ENCODE data around the gene TMEM154.

The TMEM154 gene

DNA sequence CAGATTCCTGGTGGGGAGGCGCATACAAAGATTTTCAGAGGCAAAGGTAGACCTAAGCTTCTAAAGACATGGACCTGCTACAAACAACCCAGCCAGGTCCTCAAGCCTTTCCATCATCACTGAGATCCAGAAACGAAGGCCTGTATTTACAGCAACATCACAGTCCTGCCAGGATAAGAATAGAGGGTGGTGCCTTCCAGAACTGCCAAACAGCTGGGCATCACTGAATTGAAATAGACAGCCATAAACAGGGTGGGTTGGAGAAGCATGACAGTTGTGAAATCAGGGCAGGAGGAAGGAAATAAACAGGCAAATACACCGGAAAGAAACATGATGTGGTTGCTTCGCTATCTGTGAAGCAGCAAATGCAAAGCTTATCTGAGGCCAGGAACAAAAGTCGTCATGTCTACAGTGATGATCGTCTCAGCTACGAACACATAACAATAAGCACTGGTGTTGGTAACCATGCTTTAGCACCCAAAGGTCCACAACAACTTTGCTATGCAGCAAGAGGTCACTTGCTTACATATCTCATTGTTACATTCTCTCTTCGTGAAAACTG is 6.7 kb upstream of the TMEM154 start:
- Mint-ChIP-seq H3K36me3 (no peaks in the 10 kb centered on the region), H3K27me3 (no peaks in the 10 kb centered on the region), H3K4me3 (no peak overlapping the region), H3K27ac (no peak overlapping the region), H3K4me1 (peaks cover 35 to 46% of the 10 kb centered on the region in 2 donors), H3K9me3 (no peaks in the 10 kb centered on the region)
- ATAC-seq (replicated peaks) (no peak), DNase-seq (no peak)

GRCh38 chr4:152684587-152684986 is 4.8 kb upstream of the TMEM154 start:
- DNase-seq (no peak), ATAC-seq (replicated peaks) (peak; percentile 46 to 52)
- peak overlapping the region; percentile 66 for H3K27ac Mint-ChIP-seq
- H3K4me1 Mint-ChIP-seq, result peaks cover 33 to 50% of the 10 kb centered on the region in 2 donors
- peak overlapping the region; percentile 5 to 18 for H3K4me3 Mint-ChIP-seq
- no peaks in the 10 kb centered on the region for H3K9me3 Mint-ChIP-seq
- peaks cover 0 to 2% of the 10 kb centered on the region in 2 donors for H3K36me3 Mint-ChIP-seq
- H3K27me3 Mint-ChIP-seq, result no peaks in the 10 kb centered on the region

GRCh38 chr4:152684007-152684406 is 4.2 kb upstream of the TMEM154 start:
- H3K4me3 Mint-ChIP-seq, result peak overlapping the region; percentile 39 to 72
- peaks cover 0 to 2% of the 10 kb centered on the region in 2 donors for H3K36me3 Mint-ChIP-seq
- peak; percentile 46 for DNase-seq
- H3K27ac Mint-ChIP-seq, result peak overlapping the region; percentile 86
- peak; percentile 88 to 89 for ATAC-seq (replicated peaks)
- no peaks in the 10 kb centered on the region for H3K9me3 Mint-ChIP-seq
- H3K4me1 Mint-ChIP-seq, result peaks cover 33 to 51% of the 10 kb centered on the region in 2 donors
- H3K27me3 Mint-ChIP-seq, result no peaks in the 10 kb centered on the region

GRCh38 chr4:152682143-152682941 is 2.5 kb upstream of the TMEM154 start:
- Mint-ChIP-seq H3K36me3 (peaks cover 5% of the 10 kb centered on the region in 2 donors), H3K27ac (peak overlapping the region; percentile 6), H3K4me3 (no peak overlapping the region), H3K27me3 (no peaks in the 10 kb centered on the region), H3K9me3 (no peaks in the 10 kb centered on the region), H3K4me1 (peaks cover 44 to 66% of the 10 kb centered on the region in 2 donors)
- no peak for DNase-seq
- no peak for ATAC-seq (replicated peaks)

GRCh38 chr4:152680988-152681603 is 1.3 kb upstream of the TMEM154 start:
- ATAC-seq (replicated peaks) (no peak), DNase-seq (no peak)
- Mint-ChIP-seq H3K27ac (no peak overlapping the region), H3K36me3 (peaks cover 5 to 6% of the 10 kb centered on the region in 2 donors), H3K4me3 (no peak overlapping the region), H3K9me3 (no peaks in the 10 kb centered on the region), H3K4me1 (peaks cover 47 to 78% of the 10 kb centered on the region in 2 donors), H3K27me3 (no peaks in the 10 kb centered on the region)

DNA sequence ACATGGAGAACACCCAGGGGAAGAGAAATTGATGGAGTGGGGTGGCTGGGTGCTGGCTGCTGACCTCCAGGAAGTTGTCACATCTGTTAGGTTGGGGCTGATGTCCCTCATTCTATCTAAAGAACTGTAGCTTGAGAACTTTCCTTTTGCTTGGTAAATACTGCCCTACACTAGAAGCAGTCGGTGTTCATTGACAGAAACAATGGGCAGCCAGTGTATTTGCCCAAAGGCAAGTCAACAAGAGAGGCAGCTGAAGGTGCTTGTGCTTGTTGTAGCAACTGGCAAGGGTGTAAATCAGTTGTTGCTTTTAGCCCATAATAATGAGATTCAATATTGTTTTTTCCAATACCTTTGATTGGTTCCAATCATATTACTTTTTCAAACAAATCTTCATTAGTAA is 956 bp downstream of the TMEM154 start:
- peaks cover 9 to 17% of the 10 kb centered on the region in 2 donors for H3K36me3 Mint-ChIP-seq
- no peaks in the 10 kb centered on the region for H3K27me3 Mint-ChIP-seq
- peaks cover 50 to 86% of the 10 kb centered on the region in 2 donors for H3K4me1 Mint-ChIP-seq
- DNase-seq, result no peak
- no peak for ATAC-seq (replicated peaks)
- peak overlapping the region; percentile 89 to 98 for H3K4me3 Mint-ChIP-seq
- H3K27ac Mint-ChIP-seq, result peak overlapping the region; percentile 27
- no peaks in the 10 kb centered on the region for H3K9me3 Mint-ChIP-seq

DNA sequence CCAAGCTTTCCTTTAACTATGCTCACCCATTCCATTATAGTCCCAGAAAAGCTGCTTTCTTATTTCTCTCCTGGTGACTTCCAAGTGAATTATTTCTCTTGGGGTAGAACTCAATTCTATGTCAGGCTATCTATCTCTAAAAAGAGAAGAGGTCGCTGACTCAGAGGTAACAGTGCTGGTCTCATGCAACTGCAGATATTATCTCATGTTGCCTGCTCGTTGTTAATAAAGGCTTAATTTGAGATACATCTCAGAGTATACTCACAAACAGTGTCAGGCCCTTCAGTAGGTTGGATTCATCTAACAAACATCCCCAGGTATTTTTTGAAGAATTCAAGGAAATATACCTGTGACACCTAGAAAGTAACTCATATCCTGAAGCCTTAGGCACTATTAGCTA is 2.7 kb downstream of the TMEM154 start:
- Mint-ChIP-seq H3K27me3 (no peaks in the 10 kb centered on the region), H3K27ac (peak overlapping the region; percentile 68), H3K36me3 (peaks cover 13 to 21% of the 10 kb centered on the region in 2 donors), H3K9me3 (no peaks in the 10 kb centered on the region), H3K4me1 (peaks cover 38 to 74% of the 10 kb centered on the region in 2 donors), H3K4me3 (peak overlapping the region; percentile 74 to 80)
- no peak for DNase-seq
- no peak for ATAC-seq (replicated peaks)

- peak overlapping the region; percentile 93 for H3K27ac Mint-ChIP-seq
- H3K4me1 Mint-ChIP-seq, result peaks cover 42 to 79% of the 10 kb centered on the region in 2 donors
- peak overlapping the region; percentile 74 to 80 for H3K4me3 Mint-ChIP-seq
Observed at GRCh38 chr4:152676052-152676854, 3.5 kb downstream of the TMEM154 start.

DNA sequence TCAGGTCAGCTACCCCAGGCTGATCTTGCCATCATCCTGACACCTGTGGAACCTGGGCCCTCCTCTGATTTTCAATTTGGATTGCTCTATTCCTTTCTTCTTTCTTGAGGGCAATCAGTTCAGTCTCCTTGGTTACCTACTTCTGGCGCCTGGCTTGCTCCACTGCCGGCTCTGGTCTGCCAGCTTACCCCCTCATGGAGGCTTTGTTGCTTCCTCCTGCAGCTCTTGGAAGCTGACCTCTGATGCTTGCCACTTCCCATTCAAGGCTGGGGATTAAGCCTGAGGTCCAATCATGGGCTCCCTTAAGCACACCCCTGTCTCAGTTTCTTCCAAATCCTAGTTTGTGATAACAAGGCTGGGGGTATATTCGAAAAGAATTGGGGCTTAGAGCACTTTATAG is 5.4 kb downstream of the TMEM154 start:
- peaks cover 42 to 69% of the 10 kb centered on the region in 2 donors for H3K4me1 Mint-ChIP-seq
- peaks cover 0 to 4% of the 10 kb centered on the region in 2 donors for H3K9me3 Mint-ChIP-seq
- peak overlapping the region; percentile 70 for H3K27ac Mint-ChIP-seq
- ATAC-seq (replicated peaks) (no peak), DNase-seq (no peak)
- no peaks in the 10 kb centered on the region for H3K27me3 Mint-ChIP-seq
- H3K4me3 Mint-ChIP-seq, result no peak overlapping the region
- H3K36me3 Mint-ChIP-seq, result peaks cover 20 to 30% of the 10 kb centered on the region in 2 donors

More at GRCh38 chr4:152676052-152676854, 3.5 kb downstream of the TMEM154 start:
- DNase-seq (peak; percentile 32), ATAC-seq (replicated peaks) (peak; percentile 66 to 70)
- Mint-ChIP-seq H3K27me3 (no peaks in the 10 kb centered on the region), H3K9me3 (no peaks in the 10 kb centered on the region), H3K36me3 (peaks cover 17 to 24% of the 10 kb centered on the region in 2 donors)

DNA sequence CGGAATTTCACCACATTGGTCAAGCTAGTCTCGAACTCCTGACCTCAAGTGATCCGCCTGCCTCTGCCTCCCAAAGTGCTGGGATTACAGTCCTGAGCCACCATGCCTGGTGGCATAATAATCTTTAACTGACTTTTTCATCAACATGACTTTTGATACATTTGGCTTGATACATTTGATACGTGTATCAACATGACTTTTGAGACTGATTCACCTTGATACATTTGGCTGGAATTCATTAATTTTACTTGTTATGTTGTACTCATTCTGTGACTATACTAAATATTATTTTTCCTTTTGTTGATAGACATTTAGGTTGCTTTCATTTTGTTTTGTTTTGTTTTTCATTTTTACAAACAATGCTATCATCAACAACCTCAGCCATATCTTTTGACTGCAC is 6.3 kb downstream of the TMEM154 start:
- Mint-ChIP-seq H3K4me3 (no peak overlapping the region), H3K4me1 (peaks cover 42 to 65% of the 10 kb centered on the region in 2 donors), H3K36me3 (peaks cover 20 to 30% of the 10 kb centered on the region in 2 donors), H3K9me3 (peaks cover 0 to 4% of the 10 kb centered on the region in 2 donors), H3K27ac (no peak overlapping the region), H3K27me3 (no peaks in the 10 kb centered on the region)
- ATAC-seq (replicated peaks) (no peak), DNase-seq (no peak)

GRCh38 chr4:152672206-152673092 is 7.3 kb downstream of the TMEM154 start:
- ATAC-seq (replicated peaks) (no peak), DNase-seq (no peak)
- H3K27me3 Mint-ChIP-seq, result no peaks in the 10 kb centered on the region
- peaks cover 38 to 66% of the 10 kb centered on the region in 2 donors for H3K4me1 Mint-ChIP-seq
- no peak overlapping the region for H3K4me3 Mint-ChIP-seq
- H3K9me3 Mint-ChIP-seq, result peaks cover 0 to 4% of the 10 kb centered on the region in 2 donors
- peak overlapping the region; percentile 70 for H3K27ac Mint-ChIP-seq
- peaks cover 17 to 25% of the 10 kb centered on the region in 2 donors for H3K36me3 Mint-ChIP-seq

GRCh38 chr4:152668338-152668964 is 11.3 kb downstream of the TMEM154 start:
- Mint-ChIP-seq H3K4me3 (no peak overlapping the region), H3K4me1 (peaks cover 41 to 73% of the 10 kb centered on the region in 2 donors), H3K36me3 (peaks cover 21 to 25% of the 10 kb centered on the region in 2 donors), H3K27ac (peak overlapping the region; percentile 32), H3K27me3 (no peaks in the 10 kb centered on the region), H3K9me3 (peaks cover 3 to 4% of the 10 kb centered on the region in 2 donors)
- ATAC-seq (replicated peaks) (no peak), DNase-seq (no peak)

- Mint-ChIP-seq H3K4me3 (no peak overlapping the region), H3K27ac (peak overlapping the region; percentile 82), H3K9me3 (peaks cover 3 to 4% of the 10 kb centered on the region in 2 donors), H3K4me1 (peaks cover 46 to 80% of the 10 kb centered on the region in 2 donors), H3K36me3 (peaks cover 21 to 25% of the 10 kb centered on the region in 2 donors), H3K27me3 (no peaks in the 10 kb centered on the region)
- DNase-seq, result no peak
- ATAC-seq (replicated peaks), result no peak
Observed at GRCh38 chr4:152667781-152668180, 12.0 kb downstream of the TMEM154 start.
